NOMO-1 (cell line): ENCODE measurements around the gene EPHX1.
"Not testable (repeated sequence)": the region's sequence is repeated elsewhere in the genome, so short reads cannot be mapped to it uniquely, and the experiment has no call there.

Experiments used
- DNase-seq, 2 experiments: peaks; one replicate each; lab custom pipeline; 2025; ENCODE audit not compliant: unreplicated experiment in 2 of 2; lab: John Stamatoyannopoulos, UW

Gene EPHX1

DNA sequence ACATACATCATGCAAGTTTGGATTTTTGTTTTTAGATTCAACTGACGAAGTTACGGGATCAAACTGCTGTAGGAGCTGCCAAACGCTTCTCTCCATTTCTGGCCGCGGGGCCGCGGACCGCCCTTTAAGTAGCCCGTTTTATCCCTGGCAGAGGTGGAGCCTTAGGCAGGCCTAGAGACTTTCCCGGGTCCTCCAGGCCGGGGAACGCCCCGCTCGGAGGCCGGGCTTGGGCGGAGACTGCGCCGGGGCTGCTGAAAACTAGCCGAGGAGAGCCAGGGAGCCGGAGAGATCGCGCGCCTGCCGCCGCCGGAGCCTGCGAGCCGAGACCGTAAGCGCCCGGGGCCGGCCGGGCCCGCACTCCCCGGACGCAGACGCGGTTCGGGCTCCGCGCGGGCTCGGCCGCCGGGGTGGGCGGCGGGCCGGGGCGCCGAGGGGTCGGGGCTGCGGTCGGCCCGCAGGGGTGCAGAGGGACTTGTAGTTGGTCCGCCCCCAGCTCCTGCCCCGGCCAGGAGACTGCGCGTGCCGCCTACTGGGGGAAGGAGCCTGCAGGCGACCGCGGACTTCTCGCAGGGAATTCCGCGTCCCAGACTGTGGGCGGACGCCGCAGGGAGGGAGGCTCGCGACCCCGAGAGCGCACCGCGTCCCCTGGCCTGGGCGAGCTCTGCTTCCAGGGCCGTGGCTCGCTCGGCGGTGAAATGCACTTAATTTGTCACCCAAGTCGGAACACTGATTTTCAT lies at the start of gene EPHX1:
TSS of gene EPHX1 (plus strand) at position 283 of the 737 bp plus-strand sequence. CDS start 18,606 bp downstream, outside the sequence.
- peak; percentile 67 to 79 for DNase-seq

DNA sequence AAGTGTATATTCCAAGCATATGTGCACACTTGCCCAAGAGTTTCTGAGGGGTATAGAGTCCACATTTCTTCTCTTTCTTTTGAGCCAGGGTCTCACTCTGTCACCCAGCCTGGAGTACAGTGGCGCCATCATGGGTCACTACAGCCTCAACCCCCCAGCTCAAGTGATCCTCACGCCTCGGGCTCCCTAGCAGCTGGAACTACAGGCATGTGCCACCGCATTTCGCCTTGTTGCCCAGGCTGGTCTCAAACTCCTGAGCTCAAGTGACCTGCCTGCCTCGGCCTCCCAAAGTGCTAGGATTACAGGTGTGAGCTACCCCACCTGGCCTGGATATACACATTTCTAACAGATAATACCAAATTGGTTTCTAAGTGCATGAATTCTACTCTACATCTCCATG lies 49.4 kb upstream of the EPHX1 start:
- DNase-seq: no peak

DNA sequence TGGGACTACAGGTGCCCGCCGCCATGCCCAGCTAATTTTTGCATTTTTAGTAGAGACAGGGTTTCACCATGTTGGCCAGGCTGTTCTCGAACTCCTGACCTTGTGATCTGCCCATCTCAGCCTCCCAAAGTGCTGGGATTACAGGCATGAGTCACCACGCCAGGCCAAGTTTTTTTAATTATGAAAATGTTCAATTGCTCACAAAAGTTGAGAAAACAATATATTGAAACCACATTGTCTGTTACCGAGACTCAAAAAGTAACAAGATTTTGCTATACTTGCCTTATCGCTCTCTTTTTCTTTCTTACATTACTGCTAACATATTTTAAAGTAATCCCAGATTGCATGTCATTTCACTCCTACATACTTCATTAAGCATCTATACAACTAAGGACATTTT lies 48.5 kb upstream of the EPHX1 start:
- not testable (repeated sequence) for DNase-seq

DNA sequence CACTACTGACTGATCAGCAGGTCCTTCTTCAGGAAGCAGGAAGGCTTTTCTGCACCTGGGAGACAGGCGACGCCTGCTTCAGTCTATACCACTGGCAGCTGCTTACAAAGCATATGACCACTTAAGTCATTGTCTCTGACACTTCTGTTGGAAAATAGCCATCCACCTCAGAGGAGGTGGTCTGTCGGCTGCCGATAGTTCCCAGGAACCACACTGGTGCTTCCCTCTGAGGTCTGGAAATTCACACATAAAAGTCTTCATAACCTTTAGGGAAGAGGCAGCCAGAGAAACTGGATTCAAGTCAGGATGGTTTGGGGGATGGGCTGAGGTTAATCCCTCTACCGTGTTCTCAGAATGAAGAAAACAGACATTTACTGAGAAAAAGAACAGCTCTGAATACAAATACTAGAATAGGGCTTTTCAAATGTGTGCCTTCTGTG lies 47.9 kb upstream of the EPHX1 start:
- no peak for DNase-seq

DNA sequence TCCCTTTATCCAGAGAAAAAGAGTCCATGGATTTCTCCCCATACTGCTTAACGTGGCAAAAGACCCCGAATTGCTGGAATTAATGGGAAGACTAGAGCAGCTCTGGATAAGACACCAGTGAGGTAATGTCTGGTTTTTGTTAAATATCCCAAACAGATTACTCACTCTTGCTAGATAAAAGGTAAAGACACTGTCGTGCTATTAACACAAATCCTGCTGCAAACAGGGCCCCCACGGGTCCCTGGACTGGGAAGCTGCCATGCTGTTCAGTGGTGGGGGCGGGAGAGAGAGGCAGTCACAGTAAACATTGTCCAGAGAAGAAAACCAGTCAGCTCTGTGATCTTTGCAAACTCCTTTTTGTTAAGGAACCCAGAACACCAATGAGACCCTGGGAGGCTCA lies 47.5 kb upstream of the EPHX1 start:
- DNase-seq: no peak

DNA sequence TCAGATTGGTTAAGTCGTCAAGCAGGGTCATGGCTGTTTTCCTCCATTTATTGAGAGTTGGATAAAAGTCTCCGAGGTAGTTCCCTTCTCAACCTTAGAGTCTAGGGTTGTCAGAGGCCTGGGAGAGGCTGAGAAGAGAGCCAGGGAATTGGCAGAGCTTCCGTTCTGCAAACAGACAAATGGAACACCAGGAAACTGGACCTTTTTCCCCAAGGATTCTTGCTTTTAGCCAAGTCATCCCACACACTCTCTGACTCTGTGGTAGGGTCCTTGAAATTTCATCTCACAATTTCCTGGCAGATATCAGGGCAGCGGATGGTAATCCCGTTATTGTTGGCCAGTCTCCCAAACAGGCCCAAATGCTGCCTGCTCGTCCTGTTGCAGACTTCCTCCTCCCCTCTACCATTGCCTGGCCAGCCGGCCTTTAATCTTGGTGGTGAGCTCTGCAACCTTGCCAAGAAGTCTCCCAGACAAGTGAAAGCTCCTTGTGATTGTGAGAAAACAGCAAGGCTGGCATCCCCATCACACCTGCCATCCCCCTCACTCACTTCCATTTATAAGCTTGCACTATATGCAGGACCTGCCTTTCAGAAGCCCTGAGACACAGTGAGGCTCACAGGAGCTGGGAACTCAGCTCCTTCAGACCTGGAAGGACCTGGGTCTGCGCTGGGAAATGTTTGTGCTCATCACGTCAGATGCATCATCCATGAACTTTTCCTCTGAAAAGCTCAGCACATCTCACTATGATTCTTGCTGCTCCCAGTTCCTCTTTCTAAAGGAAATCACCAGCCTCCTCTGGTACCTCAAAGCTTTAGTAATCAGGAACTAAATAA lies 46.0 kb upstream of the EPHX1 start:
- DNase-seq: no peak

DNA sequence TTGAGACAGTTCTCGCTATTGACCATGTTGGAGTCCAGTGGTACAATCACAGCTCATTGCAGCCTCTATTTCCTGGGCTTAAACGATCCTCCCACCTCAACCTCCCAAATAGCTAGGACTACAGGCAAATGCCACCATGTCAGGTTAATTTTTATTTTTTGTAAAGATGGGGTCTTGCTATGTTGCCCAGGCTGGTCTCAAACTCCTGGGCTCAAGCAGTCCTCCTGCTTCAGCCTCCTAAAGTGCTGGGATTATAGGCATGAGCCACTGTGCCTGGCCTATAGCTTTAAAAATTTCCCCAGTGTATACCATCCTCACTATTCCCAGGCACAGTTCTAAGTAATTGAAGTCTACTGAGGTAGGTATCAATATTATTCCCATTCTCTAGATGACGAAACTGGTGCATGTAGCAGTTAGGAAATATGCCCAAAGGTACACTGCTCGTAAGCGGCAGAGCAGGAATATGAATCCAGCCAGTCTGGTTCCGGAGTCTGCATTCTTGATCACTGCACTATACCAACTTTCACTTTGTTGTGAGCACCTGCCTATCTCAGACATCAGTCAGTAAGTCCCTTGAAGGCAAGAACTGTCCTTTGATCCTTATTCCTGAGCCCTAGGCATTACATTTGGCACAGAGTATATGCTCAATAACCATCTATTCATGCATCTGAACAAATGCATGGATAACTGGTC lies 43.8 kb upstream of the EPHX1 start:
- DNase-seq: no peak

DNA sequence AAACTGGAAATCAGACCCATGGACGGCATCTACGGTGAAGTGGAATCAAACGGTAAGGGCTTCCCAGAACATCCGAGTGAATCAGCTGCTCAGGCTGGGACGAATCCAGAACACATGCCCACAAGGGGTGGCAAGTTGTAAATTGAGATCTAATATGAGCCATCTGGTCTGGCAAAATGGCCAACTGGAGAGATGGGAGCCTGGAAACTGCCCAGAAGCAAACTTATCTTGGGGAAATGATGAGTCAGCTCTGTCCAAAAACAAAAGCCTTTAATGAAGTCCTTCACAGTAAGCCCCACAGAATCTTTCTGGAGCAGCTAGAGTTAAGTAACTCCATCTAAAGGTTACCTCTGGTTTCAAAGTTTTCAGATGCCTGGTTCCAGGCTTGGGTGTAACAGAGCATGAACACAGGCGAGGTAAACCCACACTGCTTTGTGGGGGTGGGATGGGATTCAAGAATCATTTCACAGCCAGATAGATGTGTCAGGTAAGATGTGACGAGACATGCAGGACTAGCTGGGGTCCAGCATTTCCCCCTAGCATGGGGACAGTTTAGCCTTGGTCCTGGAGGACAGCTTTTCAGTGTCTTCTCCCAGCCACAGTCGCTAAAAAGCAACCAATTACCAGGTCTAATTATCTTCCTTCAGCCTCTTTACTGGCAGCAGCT lies 42.8 kb upstream of the EPHX1 start:
- no peak for DNase-seq

DNA sequence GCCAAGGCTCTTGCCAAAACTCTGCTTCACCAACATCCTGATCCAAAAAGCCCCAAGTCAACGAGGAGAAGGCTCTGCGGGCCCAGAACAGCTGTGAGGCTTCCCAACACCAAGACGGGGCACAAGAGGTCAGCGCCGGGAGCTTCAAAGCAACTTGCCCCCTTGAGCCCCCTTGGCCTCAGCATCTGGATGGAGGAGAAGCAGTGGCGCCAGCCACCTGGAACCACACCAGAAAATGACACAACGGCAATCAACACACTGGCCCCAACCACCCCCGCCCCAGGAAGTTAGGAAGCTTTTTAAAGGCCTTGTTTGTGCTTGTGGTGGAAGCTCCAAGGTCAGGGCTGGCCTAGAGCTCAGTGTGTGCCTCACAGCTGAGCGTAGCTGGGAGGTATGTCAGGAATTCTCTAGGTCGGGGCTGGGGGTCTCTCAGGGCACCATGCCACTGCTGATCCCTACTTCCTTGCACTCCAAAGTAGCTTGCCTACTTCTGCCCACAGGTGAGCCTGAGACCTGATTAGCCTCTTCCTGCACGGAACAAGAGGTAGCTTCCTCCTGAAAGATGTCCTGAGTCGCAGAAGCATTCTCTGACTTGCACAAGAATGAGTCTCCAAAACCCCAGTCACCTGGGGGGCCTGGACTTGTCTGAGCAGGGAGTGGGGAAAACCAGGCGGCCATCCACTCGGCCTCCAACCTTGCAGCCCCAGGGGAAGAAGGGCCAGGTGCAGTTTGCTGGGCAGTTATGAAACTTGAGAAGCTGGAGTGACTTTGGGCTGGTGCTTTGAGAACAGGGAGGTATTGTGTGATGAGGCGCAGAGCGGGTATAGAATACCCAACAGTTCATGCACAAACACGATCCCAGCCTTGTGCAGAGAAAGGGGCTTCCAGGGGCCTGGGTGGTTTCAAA lies 42.0 kb upstream of the EPHX1 start:
- no peak for DNase-seq

DNA sequence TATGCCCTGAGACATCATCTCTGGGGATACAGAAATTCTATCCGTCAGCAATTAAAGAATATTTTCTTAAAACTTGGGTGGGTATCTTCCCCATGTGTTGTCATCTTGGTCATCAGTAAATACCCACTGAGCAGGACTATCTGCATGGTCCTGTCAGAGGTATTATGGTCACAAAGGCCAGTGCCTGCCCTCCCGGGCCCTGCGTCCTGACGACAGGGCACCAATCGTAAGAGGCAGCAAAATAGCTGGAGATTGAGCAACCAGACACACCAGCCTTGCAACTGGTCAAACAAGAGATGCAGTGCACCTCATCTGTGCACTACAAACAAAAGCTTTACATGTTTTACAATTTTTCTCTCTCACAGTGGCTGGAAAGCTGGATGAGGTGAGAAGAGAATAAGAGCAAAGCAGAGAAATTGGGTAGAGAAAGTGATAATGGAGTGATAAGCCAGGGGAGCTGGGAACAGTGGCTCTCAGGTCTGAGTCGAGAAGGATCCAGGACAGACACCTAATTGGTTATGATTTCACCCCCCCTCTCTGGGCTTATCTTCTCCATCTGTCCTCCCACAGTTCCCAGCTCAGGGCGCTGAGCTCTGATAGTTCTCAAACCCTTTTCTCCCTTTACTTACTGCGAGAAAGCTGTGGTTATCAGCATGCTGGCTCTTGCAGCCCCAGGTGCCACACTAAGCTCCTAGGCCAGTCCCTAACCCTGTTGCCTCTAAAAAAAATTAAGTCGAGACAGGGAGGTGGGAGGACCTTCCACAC lies 41.1 kb upstream of the EPHX1 start:
- DNase-seq: no peak

DNA sequence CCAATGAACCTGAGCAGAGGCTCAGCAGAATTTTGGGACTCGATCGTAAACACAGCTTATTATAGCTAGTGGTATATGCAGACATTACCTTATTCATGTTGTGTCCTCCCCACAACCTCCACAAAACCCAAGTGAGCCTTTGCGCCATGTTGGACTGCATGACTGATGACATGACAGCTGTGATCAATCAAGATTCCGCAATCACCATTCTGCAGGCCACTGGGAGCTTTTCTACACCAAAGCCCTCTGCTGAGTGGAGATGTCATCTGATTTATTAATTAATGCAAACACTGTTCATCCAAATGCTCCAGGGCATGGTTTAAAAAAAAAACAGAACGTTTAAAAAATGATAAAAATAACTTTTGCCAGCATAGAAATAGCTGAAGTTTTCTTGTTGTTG lies 40.2 kb upstream of the EPHX1 start:
- no peak for DNase-seq

DNA sequence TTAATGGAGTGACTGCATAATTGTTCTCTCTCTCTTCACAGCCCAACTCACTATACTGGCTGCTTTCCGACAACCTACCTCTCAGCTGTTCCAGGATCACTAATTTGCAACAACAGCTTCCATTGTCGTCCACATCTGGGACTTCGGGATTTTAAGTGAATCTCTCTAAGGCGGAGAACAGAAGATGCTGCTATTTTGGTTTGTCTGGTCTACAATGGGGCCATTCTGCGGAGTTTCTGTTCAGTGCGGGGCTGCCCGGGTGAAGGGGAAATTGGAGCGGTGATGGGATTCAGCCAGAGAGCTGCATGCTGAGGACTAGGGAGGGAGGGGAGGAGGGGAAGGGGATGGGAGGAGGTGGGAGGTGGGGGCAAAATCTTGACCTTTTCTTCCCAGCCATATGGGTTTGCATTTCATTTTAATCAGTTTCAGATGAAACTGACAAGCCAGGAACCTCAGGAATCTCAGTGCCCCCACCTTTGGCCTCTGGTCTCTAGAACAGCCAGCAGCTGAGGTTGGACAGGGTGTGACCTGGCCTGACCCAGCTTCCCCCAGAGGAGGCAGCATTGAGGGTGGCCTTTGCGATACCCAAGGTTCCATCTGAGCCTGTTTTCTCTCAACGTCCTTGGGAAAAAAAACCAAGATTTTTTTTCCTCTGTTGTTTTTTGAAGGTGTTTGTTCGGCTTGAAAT lies 39.2 kb upstream of the EPHX1 start:
- no peak for DNase-seq

DNA sequence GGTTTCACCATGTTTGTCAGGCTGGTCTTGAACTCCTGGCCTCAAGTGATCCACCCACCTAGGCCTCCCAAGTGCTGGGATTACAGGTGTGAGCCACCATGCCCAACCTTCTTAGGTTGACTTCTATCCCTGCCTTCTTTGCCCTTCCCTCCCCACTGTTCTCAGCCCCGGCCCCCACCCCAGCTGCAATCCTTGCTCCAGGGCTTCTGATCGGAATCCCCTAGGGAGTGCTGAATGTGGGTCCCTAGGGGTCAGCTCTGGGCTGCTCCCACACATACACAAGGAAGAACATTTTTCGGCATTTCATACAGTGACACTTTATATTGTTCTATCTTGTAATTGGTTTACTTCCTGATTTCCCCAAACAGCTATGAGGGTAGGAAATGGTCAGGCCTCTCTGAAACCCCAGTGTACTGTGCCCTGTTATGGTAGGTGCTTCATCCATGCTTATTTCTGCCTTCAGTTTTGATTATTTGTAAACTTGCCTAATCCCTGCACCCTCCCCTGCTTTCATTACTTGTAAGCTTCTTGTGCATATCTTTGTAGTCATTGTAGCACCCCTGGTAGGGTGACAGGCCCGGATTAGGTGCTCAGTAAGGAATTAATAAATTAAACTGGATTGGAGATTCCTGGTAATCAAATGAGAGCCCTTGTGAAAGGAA lies 38.1 kb upstream of the EPHX1 start:
- no peak for DNase-seq

DNA sequence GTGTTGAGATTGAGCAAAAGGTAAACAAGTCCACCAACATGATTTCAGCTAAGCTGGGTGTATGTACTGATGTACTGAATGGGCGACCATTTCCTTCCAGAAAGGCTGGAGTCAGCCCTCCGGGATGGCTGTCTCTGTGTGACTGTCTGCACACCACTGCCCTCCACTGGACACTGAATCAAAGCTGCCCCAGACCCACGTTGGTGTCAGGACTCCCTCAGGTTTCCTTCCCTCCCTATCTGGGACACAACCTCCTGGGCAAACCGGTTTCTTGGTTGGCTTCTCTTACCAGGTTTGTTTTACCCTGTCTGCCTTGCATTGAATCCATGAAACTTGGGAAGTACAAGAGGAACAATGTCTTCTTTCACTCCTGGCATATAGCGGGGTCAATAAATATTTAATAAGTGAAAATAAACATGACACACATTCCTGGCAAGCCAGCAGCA lies 37.6 kb upstream of the EPHX1 start:
- DNase-seq: peak; percentile 47 to 83

DNA sequence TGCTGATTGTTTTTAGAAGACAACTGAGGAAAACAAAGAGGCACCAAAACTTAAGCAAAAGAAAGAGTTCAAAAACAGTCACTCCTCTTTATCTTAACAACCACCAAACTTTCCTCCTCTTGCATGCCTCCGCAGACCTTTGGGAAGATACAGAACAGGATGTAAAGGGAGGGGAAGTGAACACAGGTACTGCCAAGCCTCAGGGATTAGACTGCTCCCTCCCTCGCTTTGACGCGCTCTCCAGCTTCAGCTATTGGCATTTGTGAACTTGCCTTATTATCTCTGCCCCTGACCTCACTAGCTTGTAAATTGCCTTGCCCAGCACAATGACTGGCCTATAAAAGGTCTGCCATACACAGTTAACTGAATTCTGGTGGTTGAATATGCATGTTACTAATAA lies 37.1 kb upstream of the EPHX1 start:
- no peak for DNase-seq

DNA sequence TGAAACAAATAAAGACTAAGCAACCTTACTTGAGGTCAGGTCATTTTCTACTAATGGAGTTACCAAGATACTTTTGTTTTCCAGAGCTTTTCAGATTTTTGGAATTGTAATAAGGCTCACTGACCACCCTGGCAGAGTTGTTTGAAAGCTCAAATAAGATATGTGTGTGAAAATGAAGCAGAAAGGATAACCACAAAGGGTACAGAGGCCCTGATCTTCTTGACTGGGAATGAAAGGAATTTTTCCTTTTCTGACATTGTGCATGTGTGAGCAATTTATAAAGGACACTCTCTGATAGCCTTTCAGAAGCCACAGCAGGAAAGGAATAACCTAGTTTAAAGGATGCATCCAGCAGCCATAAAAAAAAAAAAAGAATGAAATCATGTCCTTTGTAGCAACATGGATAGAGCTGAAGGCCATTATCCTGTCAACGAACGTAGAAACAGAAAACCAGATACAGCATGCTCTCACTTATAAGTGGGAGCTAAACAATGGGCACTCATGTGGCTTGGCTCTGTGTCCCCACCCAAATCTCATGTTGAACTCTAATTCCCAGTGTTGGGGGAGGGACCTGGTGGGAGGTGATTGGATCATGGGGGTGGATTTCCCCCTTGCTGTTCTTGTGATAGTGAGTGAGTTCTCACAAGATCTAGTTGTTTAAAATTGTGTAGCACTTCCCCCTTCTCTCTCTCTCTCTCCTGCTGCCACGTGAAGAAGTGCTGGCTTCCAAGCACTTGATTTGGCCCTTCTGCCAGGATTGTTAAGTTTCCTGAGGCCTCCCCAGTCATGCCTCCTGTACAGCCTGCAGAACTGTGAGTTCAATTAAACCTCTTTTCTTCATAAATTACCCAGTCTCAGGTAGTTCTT lies 35.4 kb upstream of the EPHX1 start:
- no peak for DNase-seq

DNA sequence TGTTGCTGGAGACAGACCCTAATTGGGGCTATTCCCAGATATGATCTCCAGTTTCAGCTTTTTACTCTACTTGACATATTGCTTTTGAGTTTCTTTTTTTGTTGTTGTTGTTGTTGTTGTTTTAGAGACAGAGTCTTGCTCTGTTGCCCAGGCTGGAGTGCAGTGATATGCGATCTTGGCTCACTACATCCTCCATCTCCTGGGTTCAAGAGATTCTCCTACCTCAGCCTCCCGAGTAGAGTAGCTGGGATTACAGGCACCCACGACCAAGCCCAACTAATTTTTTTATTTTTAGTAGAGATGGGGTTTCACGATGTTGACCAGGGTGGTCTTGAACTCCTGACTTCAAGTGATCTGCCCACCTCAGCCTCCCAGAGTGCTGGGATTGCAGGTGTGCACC lies 33.6 kb upstream of the EPHX1 start:
- DNase-seq: no peak
